HG03060 (cell line): ENCODE results near the gene SDK2.
"Not testable (repeated sequence)": the region's sequence is repeated elsewhere in the genome, so short reads cannot be mapped to it uniquely, and the experiment has no call there.

Experiments
- ATAC-seq: cut with Tn5 transposase; IDR thresholded peaks from one replicate; pipeline ENCODE4 v1.9.1; 2021; ENCODE audit warnings: low read depth, moderate number of reproducible peaks; ENCODE audit not compliant: unreplicated experiment

The SDK2 gene

GRCh38 chr17:73470316-73470826 is 173.9 kb downstream of the SDK2 start:
- no peak for ATAC-seq

DNA sequence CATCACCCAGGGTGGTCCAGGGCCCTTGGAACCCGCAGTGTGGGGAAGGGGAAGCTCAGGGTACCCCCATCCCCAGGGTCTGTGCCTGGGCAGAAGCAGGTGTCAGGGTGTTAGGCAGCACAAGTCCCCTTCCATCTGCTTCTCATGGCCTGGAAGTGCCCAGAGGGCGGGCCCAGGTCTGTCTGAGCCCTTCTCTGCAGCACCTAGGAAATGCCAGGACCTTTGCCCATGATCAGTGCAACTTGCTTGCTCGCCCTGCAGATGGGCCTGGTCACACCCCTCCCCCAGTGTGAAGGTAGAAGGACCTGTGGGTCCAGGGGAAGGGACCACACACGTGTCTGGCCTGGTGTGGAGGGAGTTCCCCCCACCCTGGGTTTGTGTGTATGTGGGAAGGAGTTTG is 174.9 kb downstream of the SDK2 start:
- no peak for ATAC-seq

GRCh38 chr17:73468221-73468620 is 176.0 kb downstream of the SDK2 start:
- ATAC-seq: no peak

GRCh38 chr17:73467651-73468050 is 176.6 kb downstream of the SDK2 start:
- ATAC-seq: no peak

DNA sequence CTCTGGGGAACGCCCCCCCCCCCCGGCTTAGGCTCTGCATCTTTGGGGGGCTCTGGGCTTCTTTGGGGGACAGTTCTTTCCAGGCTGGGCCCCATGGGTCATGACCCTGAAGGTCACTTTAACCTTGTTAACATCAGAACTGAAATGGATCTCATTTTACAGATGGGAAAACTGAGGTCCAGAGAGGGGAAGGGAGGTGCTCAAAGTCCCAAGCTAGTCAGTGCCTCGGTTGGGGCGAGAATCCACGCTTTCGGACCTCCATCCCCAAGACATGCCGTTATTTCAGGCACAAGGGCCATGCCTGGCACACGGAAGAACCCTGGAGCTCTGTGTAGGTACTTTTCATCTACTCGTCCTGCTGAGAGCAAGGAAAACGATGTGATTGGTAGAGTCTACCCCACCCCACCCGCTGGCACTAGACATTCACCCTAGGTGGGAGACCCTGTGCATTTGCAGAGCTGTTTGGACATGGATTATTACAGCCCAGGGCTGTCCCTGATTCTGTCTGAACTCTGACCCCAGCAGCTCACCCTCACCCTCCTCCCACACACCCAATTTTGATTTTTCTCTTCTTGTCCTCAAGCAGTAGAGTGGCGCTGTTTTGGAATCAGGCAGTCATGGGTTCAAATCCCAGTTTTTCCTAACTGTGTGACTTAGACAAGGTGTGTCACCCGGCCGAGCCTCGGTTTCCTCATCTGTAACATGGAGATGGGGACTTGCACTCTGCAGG is 177.4 kb downstream of the SDK2 start:
- ATAC-seq: no peak

GRCh38 chr17:73465953-73466230 is 178.4 kb downstream of the SDK2 start:
- no peak for ATAC-seq

- ATAC-seq: no peak
Observed at GRCh38 chr17:73465130-73465952, 178.9 kb downstream of the SDK2 start.

DNA sequence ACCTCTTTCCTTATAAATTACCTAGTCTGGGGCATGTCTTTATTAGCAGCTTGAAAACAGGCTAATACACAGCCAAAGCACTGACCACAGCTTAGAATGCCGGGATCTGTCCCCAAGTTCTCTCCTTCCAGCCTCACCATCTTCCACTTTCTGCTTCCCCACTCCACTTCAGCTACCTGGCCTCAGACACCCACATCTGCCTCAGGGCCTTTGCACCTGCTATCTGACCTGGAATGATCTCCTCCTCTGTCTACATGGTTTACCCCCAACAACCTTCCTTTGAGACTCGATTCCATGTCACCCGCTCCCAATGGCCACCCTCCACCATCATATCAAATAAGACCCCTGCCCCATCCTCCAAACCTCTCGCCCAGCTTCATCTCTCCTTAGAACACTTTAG is 179.8 kb downstream of the SDK2 start:
- no peak for ATAC-seq

- no peak for ATAC-seq
Observed at GRCh38 chr17:73463821-73464220, 180.4 kb downstream of the SDK2 start.

DNA sequence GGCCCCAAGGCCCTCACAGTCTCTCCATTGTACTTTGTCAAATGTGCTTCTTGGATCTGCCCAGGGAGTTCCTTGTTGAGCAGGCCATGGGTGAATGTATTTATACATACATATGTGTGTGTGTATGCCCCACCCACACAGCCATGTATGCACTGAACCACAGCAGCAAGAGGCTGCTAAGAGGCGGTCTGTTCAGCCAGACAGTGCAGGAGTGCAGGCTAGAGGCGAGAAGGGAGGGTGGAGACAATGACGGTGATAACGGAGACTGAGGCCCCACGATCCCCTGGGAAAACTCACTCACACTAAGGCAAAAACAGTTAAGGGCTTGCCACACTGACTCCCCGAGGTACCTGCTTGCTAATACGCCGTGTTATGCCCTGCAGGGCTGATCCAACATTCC is 181.4 kb downstream of the SDK2 start:
- ATAC-seq: no peak

GRCh38 chr17:73459980-73460379 is 184.3 kb downstream of the SDK2 start:
- ATAC-seq: no peak

DNA sequence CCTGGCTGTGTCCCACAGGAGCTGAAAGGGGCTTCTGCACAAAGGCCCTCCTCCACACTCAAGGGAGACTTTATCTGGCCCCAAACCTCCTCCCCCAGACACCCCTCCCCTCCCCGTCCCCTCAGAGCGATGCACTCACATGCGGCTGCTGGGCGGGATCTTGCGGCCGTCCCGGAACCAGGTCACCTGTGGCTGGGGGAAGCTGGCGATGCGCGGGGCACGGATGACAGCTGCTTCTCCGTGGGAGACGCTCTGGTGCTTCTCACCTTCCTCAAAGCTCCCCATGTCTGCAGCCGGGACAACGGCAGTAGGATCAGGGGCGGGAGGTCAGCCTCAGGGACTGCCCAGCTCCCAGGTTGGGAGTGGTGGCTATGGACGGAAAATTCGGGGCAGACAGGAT is 188.5 kb downstream of the SDK2 start:
- no peak for ATAC-seq

- ATAC-seq: no peak
Observed at GRCh38 chr17:73455050-73455687, 189.1 kb downstream of the SDK2 start.

DNA sequence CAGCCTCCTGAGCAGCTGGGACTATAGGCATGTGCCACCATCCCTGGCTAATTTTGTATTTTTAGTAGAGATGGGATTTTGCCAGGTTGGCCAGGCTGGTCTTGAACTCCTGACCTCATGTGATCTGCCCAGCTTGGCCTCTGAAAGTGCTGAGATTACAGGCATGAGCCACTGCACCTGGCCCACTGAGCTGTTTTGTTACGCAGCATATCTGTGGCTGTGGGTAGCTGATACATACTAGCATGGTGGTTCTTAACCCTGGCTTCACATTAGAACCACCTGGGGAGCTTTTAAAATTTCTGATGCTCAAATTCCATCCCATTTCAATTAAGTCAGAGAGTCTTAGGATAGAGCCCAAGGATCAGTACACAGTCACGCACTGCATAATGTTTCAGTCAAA is 190.8 kb downstream of the SDK2 start:
- not testable (repeated sequence) for ATAC-seq

- no peak for ATAC-seq
Observed at GRCh38 chr17:73453090-73453489, 191.2 kb downstream of the SDK2 start.

DNA sequence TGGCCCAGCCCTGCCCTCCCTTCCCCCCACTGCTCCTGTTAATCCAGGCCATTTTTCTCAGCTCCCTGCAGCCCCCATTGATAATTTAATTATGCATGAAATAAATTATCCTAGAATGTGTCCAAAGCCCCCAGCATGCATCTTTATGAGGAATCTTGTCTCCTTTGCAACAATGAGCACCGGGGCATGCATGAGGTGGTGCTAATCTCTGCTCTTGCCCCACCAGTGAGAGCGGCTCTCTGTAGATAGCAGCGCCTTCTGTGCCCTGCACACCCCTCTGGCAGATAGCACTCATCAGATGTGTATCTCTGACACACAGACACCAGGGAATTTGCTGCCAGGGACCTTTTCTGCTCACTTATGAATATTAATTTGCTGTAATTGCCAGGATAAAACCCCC is 192.2 kb downstream of the SDK2 start:
- ATAC-seq: no peak

DNA sequence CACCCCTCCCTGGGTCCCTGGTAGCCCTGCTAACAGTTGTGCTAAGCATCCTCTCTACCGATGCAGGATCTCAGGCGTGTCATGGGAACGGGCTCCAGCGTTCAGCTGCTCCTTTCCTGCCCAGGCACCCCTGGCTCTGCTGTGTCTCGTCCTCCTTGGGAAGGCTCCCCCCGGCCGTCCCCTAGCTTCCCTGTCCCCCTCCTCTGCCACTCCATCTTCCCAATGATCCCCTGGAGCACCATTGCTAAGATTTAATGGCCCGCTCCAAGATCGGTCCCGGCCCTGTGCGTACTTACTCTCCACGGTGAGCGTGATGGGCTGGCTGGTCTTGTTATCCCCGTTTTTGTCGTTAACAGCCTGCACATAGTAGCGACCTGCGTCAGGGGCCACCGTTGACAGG is 196.9 kb downstream of the SDK2 start:
- no peak for ATAC-seq

DNA sequence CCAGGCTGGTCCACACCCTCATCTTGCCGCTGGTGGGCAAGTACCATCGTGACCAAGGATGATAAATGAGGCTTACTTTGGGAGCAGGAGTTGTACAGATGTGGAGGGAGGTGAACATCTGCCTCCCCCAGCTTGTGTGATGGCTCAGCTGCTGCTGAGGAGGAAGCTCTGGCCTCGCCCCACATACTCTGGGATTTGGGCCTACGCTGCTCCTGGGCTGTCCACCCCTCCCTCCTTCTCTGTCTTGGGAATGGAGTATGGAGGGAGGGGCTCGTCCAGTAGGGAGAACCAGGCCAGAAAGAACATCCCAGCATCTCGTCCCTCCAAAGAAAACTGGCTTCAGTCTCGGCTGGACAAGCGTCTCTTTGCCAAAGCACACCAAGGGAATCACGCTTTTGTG is 197.6 kb downstream of the SDK2 start:
- ATAC-seq: no peak

GRCh38 chr17:73445466-73445865 is 198.8 kb downstream of the SDK2 start:
- ATAC-seq: no peak

DNA sequence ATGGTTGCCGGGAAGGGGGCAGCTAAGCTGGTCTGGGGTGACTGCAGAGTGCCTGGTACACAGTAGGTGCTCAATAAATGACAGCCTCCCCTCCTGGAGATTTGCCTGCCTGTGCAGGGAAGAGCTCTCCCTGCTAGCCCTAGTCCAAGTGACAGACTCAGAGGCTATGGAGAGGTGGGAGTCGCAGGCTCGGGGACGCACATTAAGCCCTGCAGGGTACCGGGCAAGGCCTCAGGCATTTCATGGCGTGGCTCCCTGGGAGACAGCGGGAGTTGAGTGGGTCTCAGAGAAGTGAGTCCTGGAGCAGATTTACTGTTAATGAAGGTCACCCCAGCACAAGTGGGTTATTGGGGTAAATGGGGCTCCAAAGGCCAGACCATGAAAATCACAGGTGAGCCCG is 200.2 kb downstream of the SDK2 start:
- ATAC-seq: no peak

GRCh38 chr17:73439597-73439996 is 204.6 kb downstream of the SDK2 start:
- ATAC-seq: no peak

- no peak for ATAC-seq
Observed at GRCh38 chr17:73437826-73438225, 206.4 kb downstream of the SDK2 start.
